Stimulated activated CD8-positive, alpha-beta memory T cell treated with anti-CD3 and anti-CD28 coated beads, Interleukin-4, amount 100 ng/mL, for 48 hours (primary cell): Measurements from ENCODE around the gene MPST.

Experiments
- DNase-seq: peaks from one replicate; pipeline ENCODE4 v3.0.0-alpha.2; 2020

The MPST gene

DNA sequence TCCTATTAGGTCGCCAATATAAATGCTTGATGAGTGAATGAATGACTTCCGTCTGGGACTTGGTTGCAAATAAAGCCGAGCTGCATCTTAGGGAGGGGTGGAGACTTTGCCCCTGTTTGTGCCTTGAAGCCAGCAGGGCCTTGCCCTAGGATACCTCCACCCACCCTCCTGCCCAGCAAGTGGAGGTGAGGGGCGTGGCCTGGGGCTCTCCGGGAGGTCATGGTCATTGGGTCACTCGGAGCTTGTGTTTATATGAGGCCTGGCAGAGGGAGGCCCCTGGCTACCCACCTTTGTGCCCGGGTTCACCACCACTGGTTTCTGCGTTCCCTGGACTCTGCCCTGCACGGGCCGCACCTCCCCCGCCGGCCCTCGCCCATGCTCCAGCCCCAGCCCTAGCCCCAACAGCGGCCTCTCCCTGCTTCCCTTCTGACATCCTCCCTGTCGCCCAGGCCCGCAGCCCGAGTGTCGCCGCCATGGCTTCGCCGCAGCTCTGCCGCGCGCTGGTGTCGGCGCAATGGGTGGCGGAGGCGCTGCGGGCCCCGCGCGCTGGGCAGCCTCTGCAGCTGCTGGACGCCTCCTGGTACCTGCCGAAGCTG is 4.3 kb downstream of the MPST start:
- no peak for DNase-seq

DNA sequence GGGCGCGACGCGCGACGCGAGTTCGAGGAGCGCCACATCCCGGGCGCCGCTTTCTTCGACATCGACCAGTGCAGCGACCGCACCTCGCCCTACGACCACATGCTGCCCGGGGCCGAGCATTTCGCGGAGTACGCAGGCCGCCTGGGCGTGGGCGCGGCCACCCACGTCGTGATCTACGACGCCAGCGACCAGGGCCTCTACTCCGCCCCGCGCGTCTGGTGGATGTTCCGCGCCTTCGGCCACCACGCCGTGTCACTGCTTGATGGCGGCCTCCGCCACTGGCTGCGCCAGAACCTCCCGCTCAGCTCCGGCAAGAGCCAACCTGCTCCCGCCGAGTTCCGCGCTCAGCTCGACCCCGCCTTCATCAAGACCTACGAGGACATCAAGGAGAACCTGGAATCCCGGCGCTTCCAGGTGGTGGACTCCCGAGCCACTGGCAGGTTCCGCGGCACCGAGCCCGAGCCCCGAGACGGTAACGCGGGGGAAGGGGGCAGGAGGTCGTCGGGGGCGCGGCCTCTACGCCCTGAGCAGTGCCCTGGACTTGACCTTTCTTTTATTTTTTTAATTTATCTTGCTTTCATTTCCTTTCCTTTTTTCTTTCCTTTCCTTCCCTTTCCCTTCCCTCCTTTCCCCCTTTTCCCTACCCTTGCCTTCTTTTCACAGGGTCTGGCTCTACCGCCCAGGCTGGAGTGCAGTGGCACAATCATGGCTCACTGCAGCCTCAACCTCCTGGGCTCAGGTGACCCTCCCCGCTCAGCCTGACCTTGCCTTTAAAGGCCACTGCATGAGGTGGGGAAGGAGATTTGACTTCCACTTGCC is 5.0 kb downstream of the MPST start:
- DNase-seq: no peak

DNA sequence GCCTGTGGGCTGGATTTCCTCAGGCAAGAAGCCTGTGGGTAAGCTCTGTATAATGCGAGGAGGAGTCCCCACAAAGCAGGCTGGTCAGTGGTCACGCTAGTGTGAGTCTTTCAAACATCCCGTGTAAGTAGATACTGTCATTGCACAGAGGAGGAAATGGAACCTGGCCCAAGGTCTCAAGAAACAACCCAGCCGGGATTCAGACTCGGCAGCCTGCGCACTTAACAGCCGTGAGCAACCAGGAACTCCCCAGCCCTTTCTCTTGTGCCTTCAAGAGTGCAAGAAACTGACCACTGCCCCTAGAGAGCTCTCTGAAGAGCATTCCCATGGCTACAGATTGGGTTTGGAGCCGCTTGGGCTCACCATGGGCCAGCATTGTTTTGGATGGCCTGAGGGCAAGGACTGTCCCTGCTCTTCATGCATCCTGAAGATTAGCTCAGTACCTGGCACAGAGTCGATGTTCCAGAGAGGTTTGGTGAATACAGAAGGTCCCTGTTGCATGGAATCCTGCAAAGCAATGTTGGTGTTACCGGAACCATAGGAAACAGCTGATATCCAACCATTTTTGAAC is 6.0 kb downstream of the MPST start:
- DNase-seq: no peak

DNA sequence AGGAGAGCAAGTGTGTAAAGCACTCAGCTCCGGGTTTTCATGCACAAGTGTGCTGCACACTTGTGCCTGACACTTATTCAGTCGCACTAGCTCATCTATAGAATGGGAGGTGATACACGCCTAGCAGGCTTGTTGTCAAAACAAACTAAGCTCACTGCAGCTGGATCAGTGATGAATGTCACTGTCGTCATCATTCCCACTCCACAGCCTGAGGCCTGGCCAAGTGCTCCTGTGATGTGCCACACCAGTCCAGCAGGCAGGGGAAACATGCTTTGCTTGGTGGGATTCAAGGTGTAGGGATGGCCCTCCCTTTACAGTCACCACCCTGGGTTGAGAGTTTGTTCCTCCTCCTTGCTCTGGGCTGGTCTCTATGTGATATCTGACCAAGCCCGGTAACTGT is 6.8 kb downstream of the MPST start:
- no peak for DNase-seq

DNA sequence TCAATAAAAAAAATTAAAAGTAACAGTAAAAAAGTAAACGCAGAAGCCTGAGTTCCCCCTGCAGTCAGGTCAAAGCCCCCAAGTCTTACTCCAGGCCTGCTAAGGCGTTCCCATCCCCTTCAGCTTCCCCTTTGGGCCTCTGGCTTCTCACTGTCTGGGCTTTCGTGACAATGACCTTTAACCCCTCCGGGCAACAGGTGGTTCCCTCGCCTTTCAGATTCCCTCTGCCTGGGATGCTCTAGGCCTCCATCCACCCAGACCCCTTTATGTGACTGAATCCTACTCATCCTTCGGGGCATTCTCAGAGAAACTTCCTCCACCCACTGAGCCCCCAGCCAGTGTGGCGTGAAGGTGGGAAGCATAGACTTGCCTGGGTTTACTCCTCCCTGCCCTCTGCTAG is 8.0 kb downstream of the MPST start:
- no peak for DNase-seq

DNA sequence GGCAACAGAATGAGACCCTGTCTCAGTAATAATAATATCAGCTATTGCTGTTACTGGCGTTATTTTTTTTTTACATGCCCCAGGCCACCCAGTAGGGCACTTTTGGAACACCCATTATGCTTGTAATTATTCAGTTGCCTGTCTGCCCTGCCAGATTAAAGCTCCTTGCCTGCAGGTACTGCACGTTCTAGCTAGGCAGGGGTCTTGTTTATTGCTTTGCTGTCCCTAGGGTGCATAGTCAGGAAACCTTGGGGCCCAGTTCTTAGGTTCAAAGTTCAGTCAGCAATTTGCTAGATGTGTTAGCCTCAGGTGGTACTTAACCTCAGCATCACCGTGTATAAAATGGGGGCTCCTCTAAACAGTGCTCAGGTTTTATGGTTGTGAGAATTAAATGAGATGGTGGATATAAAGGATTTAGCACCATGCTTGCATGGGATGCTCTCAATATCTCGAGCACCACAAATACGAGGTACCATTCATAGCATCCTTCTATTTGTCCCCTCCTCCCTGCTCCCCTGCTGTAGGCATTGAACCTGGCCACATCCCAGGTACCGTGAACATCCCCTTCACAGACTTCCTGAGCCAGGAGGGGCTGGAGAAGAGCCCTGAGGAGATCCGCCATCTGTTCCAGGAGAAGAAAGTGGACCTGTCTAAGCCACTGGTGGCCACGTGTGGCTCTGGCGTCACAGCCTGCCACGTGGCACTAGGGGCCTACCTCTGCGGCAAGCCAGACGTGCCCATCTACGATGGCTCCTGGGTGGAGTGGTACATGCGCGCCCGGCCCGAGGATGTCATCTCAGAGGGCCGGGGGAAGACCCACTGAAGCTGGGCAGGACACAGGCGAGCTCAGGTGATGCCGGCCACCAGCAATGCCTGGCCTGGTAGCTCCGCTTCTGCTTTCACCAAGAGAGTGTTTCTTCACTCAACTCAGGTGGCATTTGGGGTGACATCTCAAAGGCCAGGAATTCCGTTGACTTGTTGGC is 9.4 kb downstream of the MPST start:
- no peak for DNase-seq

DNA sequence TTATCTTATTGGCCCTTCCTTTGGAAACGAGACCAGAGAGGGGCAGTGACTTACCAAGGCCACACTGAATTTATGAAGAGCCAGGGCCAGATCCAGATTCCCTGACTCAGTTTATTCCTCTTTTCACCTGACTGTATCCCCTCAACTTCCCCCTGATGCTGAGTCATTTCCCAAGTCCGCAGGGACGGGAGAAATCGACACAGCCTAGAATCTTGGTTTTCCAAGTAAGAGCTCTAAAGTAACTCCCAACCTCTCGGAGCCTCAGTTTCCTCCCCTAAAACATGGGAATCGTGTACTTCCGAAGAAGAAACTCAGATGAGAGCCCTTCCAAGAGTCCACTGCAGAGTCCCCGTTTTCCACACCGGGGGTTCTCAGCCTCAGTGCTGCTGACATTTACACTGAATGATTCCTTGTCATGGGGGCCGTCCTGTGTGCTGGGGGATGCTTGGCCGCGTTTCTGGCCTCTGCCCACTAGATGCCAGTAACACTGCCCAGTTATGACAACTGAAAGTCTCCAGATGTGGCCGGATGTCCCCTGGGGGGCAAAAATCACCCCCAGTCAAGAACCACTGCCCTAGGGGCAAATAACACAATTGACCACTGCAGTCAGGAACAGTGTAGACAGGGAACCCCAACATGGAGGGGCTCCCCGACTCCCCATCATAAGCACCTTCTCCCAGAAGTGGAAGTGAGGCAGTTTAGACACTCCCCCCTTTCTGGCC is 11.2 kb downstream of the MPST start:
- no peak for DNase-seq

DNA sequence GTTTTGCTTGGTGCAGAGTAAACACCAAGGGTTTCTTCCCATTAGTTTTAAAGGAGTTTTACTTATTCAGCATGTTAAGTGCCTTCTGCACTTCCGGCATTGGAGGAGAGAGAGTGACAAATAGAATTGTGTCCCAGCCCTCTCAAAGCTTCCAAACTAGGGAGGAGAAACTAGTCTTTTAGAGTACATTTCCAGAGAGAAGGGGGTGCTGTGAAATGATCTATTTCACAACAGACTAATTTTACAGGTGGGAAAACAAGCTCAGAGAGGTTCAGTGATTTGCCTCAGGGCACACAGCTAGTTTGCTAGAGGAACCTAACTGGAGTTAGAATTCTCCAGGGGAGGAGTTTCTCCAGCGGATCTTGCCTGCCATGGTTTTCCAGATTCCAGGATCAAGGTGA is 12.6 kb downstream of the MPST start:
- no peak for DNase-seq

DNA sequence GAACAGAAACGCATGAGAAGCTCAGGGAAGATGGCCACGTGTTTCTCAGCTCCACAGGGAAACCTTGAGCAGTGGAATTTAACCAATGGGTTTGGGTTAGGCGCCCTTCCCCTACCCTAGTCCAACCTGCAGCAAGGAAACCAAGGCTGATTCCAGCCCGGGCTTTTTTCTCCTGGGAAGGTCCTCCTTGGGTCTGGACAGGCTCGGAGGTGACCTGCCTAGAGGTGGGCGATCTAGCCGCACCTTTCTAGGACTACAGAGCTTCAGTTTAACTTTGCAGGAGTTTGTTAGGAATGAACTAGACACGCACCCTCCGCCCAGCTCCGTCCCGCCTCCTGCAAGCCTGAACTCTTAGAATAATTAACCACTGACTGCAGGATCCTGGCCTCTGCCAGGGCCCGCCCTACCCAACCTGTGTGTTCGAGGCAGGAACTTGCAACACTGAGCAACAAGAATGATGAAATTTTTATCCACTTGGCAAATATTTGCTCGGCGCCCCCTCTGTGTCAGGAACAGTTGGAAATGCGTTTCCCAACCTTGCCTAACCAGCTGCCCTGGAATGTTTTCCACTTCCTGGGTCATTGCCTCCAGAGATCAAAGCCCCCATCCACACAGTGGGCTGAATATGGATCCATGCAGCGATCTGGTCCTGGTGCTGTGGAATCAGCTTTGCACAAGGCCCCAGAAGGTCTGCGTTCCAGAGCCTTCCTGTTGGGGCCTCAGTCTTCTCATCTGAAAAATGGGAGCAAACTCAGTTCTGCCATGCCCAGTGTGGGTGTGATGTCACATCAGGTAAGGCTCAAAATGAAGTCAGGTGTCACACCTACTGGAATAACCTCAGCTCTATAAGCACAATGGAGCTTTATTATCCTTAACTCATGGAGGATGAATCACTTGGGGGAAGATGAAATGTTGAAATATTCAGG is 13.3 kb downstream of the MPST start:
- no peak for DNase-seq

DNA sequence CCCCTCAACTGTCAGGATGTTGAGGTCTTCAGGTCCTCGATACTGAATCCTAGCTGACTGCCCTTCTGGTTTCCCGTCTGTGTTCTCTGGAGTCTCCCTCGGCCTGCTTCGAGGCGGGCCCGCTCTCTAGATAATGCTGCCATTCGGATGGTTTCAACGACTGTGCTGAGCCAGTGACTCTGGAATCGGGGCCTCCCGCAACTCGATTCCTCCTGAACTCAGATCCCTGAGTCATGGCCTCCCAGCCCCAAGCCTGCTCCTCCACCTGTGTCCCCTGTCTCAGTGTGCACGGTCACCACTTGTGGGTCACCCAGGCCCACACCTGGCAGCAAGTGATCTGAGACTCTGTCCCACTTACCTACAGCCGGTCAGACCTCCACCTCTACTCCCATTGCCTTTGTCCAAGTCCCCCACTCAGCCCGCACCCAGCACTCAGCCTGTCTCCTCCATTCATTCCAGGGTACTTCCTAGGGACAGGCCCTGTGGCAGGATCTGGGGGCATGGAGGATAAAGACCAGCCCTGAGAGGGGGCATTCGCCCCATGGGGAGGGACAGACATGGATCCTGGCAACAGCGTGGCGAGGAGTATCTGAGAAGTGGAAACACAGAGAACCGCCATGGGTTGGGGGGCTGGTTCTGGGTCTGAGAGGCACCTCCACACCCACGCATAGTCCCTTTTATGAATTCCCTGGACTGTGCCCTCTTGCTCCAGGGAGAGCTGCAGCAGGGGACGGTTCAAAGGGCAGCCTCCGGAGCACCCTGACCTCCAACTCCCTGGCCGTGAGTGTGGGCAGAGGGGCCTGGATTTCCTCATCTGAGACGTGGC is 14.3 kb downstream of the MPST start:
- no peak for DNase-seq

DNA sequence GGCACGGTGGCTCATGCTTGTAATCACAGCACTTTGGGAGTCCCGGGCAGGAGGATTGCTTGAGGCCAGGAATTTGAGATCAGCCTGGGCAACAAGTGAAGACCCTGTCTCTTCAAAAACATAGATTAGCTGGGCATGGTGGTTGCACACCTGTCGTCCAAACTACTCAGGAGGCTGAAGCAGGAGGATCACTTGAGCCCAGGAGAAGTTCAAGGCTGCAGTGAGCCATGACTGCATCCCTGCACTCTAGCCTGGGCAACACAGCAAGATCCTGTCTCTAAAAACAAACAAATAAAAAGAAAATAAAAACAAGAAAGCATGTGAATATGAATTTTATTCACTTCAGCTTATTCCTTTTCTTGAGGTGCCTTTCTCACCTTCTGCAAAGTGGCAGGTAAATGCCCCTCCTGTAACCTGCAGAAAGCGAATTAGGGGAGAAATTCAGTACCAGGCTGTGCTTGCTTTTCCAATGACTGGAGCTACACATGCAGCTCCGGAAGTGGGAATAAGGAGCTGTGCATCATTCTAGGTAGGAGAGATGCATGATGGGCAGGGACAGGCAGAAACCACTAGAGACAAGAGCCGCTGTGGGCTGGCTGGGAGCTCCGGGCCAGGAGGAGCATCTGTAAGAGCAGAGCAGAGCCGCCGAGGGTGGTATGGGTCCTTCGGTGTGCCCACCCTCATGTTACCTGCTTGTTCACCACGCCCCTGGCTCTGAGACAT is 17.3 kb downstream of the MPST start:
- no peak for DNase-seq

DNA sequence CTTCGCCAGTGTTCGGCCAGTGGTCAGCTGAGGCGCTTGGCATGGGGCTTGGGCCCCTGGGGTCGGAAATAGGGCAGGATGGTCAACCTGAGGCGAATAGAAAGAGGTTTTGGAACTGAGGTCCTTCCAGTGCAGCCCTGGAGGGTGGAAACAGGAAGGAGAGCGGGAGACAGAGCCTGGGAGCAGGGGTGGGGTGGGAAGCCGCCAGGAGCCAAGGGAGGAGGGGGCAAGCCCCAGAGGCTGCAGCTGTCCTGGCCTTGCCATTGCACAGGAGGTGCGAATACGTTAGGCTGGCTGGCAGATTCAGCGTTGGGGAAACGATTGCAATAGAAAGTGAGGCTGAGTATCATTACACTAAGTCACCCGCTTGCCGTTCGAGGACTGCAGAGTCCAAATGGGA is 18.1 kb downstream of the MPST start:
- DNase-seq: no peak

DNA sequence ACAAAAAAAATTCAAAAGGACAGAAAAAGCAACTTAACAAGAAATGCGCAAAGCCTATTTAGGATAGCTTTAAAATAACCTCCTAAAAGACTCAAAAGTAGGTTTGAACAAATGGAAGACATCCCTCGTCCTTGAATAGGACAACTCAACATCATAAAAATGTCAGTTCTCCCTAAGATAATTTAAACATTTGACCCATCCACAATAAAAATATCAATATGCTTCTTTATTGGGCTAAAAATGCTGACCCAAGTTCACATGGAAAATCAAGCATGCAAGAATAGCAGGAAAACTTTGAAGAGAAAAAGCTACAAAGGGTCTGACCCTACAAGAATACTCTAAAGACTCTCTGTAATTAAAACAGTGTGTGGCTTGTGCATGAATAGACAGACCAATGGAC is 19.9 kb downstream of the MPST start:
- DNase-seq: no peak

DNA sequence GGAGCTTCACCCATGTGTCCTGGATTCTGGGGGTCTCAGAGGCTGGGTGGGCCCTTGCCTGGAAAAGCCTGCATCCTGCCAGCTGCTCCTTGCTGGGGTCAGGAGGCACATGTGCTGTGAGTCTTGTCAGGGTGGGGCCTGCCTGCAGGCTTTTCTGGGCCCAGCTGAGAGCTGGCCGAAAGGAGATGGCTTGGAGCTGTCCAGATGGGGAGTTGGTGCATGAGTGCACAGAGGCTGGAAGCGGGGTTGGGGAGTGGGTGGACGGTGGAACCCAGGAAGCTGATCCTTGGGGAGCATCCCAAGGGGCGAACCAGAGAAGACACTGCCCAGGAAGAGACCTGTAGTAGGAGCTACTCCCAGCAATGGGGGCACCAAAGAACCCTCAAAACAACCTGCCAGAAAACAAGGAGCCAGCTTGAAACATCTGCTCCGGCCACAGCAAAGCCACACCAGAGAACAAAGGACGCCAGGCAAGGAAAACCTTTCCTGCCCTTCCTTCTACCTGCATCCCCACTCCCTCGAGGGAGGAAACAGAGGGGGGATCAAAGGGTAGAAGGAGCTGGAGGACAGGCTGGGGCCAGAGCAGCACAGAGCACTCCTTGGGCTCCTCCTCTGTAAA is 23.8 kb downstream of the MPST start:
- DNase-seq: no peak

DNA sequence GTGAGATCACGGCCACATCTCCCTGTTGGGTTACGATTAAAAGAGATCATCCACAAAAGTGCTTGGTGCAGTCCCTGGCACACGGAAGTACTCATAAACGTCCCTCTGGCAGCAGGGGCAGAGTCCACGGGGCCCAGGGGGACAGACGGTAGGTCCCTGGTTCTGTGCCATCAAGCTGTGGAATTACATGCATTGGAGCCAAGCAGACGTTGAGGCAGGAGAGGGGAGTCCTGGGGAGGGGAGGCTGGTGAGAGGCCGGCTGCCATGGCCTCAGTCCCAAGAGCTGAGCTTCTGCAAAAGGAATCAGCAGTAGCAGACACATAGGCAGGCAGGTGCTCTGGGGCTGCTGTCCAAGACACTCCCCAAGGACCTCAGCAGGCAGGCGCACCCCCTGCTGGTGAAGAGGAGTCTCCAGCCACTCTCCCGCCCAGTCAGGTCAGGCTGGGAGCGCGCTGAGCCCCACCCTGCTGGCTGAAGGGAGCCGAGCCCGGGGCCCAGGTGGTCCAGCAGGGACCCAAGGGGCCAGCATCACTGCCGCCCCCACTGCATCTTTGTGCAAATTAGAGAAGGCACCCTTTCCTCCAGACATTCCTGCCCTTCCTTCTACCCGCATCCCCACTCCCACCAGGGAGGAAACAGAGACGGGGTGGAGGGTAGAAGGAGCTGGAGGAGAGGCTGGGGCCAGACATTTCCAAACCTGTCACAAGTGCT is 24.4 kb downstream of the MPST start:
- peak; percentile 76 for DNase-seq

DNA sequence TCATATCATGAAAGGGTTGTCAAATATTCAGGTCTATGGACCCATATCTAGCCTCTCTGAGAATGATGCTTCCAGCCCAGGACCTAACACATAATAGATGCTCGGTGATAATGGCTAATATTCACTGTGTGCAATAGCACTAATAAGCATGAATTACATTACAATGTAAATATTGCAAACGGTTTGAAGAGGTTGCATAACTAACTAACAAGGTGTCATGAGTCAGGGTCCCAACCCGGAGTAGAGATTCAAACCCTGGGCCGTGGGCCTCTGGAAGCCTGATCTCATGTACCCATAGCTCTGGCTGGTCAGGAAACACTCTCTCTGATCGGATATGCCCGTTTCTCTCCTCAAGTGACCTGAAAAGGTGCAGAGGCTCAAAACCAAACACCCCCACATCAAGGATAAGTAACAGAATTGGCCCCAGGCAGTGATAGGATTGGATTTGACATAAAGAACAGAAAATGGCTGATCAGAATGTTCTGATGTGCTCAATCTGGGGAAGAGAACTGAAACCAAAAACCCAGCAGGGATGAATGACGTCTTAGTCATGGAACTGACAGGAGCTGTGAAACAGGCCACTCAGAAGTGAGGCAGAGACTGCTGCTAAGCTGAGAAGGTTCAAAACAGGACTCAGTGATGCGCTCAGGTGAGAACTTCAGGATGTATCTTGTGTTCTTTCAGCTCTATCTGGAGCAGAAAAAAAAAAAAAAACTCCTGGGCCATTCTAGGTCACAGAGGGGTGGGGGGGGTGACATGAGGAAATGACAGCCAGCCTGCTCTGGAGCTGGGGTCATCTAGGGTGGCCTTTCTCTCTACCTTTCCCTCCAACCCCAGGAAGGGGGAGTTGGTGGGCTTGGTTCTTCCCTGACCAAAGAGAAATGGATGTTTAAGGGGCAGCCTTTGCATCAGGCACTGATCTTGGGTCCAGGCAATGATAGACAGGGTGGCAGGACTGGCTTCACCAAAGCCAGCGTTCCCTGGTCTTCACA is 25.4 kb downstream of the MPST start:
- peak; percentile 46 for DNase-seq

DNA sequence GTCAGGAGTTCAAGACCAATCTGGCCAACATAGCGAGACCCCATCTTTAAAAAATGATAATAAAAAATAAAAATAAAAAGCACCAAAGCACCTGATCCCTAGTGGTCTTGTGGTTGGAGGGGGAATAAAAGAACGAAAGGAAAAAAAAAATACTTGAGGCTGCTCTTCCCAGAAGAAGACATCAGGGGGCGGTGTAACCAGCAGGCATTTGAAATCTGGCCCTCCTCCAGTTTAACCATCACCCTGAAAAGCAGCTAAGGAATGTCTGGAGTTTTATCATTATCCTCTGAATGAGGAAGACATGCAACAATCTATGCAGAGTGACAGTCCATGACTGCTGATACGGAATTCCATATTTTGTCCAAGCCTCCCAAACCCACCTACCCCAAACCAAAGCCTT is 26.4 kb downstream of the MPST start:
- DNase-seq: no peak
